ENCODE results near the gene IFIT1.

DNA sequence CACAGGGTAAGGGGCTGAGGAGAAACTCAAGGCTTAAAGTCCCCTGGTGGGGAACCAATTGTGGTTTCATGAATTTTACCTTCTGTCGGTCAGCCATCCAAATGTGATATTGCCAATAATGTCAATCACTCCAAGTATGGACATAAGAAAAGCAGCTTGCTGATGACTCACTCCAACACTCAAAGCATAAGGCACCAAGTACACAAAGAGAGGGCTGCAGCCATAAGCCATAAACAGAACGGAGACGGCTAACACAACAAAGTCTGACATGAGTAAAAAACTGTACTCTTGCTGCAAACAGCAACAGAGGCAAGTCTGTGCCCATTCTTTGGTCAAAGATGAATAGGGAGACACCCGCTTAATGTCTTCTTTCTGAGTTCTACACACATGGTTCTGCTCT is 46.1 kb downstream of the IFIT1 start:
- TF ChIP-seq, protein P1, sequence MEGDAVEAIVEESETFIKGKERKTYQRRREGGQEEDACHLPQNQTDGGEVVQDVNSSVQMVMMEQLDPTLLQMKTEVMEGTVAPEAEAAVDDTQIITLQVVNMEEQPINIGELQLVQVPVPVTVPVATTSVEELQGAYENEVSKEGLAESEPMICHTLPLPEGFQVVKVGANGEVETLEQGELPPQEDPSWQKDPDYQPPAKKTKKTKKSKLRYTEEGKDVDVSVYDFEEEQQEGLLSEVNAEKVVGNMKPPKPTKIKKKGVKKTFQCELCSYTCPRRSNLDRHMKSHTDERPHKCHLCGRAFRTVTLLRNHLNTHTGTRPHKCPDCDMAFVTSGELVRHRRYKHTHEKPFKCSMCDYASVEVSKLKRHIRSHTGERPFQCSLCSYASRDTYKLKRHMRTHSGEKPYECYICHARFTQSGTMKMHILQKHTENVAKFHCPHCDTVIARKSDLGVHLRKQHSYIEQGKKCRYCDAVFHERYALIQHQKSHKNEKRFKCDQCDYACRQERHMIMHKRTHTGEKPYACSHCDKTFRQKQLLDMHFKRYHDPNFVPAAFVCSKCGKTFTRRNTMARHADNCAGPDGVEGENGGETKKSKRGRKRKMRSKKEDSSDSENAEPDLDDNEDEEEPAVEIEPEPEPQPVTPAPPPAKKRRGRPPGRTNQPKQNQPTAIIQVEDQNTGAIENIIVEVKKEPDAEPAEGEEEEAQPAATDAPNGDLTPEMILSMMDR (IDR thresholded peaks at IDR 0.05): no peak
- no peak for TF ChIP-seq POLR2A (IDR thresholded peaks at IDR 0.05)

Data from lower leg skin (tissue), 3 donors.